SKM-1 (cell line): Measurements from ENCODE around the gene ZNF786.
"Not testable (repeated sequence)": the region's sequence is repeated elsewhere in the genome, so short reads cannot be mapped to it uniquely, and the experiment has no call there.

Experiments used
- DNase-seq: peaks from one replicate; lab custom pipeline; 2025; ENCODE audit not compliant: unreplicated experiment; lab: John Stamatoyannopoulos, UW

The ZNF786 gene

DNA sequence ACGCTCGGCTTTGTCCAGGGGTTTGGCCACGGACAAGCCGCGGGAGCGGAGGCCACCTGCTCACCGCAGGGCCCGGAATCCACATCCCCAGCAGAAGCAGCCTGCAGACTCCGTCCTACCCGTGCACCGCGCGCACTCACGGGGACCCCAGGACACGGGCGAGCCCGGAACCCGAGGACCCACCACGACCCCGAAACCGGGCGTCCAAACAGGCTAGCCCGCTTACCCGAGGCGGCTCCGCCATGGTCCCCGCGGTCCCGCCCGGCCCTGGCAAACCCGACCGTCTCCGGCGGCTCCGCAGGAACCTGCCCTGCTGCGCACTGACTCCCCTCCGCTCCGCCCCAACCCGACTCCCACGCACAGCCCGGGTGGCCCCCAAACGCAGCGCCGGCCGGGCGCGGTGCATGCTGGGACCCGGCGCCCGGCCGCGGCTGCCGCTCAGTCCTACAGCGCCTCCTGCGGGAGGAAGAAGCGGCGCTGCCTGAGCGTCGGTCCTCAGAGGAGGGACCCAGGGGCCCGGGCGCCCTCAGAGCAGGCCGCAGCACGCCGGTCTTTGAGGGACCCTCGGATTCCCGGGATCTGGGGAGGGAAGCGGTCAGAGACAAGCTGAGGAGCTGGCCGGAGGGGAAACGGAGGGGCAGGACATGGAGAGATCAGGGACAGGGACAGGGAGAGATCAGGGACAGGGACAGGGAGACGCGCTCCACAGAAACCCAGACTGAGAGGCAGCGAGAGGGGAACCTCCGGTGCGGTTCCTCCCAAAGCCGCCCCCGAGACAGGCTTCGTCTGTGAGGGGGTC, at the start of gene ZNF786:
Gene ZNF786 (minus strand): TSS at position 322 of the 799 bp plus-strand sequence. CDS start 78 bp downstream, at position 244.
- peak; percentile 37 for DNase-seq

DNA sequence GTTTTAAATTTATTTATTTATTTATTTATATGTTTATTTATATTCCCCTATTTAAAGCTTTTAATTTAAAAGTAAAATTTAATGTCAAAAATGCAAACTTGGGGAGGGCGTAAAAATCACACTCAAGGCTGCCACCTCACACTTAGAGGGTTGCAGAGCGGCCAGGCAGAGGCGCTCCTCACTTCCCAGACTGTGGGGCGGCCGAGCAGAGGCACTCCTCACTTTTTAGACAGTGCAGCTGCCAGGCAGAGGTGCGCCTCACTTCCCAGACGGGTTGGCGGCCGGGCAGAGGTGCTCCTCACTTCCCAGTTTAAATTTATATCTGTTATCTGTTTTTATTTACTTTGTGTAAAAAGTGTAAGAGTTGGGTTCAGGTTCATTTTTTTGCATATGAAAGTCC, 45.6 kb upstream of the ZNF786 start:
- DNase-seq, result no peak

- DNase-seq, result no peak
Measured at GRCh38 chr7:149133028-149133710, 42.7 kb upstream of the ZNF786 start.

GRCh38 chr7:149130572-149131198, 40.2 kb upstream of the ZNF786 start:
- DNase-seq, result no peak

GRCh38 chr7:149126662-149127266, 36.2 kb upstream of the ZNF786 start:
- DNase-seq, result no peak

- peak; percentile 34 for DNase-seq
Measured at GRCh38 chr7:149125863-149126661, 35.5 kb upstream of the ZNF786 start, which contains the start of gene ZNF425. Gene ZNF425 (minus strand): TSS chr7:149126324. CDS start chr7:149126213, 111 bp downstream.

- DNase-seq, result no peak
Measured at GRCh38 chr7:149125189-149125862, 34.8 kb upstream of the ZNF786 start.

DNA sequence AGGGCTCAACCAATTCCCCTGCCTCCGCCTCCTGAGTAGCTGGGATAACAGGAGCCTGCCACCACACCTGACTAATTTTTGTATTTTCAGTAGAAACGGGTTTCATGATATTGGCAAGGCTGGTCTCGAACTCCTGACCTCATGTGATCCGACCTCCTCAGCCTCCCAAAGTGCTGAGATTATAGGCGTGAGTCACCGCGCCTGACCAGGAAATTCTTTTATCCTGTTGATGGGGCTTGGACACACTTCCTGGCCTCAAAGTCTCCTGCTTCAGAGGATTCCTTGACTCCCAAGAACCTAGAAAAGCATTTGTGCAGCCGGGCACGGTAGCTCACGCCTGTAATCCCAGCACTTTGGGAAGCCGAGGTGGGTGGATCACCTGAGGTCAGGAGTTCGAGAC, 19.5 kb upstream of the ZNF786 start:
- DNase-seq, result no peak

GRCh38 chr7:149104749-149105148, 14.2 kb upstream of the ZNF786 start:
- no peak for DNase-seq

DNA sequence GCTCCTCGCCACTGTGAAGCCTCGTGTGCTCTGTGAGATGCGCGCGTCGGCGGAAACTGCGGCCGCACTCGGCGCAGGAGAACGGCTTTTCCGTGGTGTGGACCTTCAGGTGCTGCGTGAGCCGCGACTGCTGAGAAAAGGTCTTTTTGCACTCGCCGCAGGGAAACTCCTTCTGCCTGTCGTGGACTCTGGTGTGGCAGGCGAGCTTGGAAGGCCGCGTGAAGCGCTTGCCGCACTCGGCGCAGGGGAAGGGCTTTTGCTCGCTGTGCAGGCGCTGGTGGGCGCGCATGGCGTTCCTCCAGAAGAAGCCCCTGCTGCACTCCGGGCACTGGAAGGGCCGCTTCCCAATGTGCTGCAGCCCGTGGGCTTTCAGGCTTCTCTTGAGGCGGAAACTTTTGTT, 13.7 kb upstream of the ZNF786 start:
- DNase-seq, result no peak

GRCh38 chr7:149103424-149103823, 12.9 kb upstream of the ZNF786 start:
- no peak for DNase-seq

- DNase-seq, result no peak
Measured at GRCh38 chr7:149102666-149103065, 12.1 kb upstream of the ZNF786 start.

- DNase-seq, result no peak
Measured at GRCh38 chr7:149100821-149101220, 10.3 kb upstream of the ZNF786 start.

DNA sequence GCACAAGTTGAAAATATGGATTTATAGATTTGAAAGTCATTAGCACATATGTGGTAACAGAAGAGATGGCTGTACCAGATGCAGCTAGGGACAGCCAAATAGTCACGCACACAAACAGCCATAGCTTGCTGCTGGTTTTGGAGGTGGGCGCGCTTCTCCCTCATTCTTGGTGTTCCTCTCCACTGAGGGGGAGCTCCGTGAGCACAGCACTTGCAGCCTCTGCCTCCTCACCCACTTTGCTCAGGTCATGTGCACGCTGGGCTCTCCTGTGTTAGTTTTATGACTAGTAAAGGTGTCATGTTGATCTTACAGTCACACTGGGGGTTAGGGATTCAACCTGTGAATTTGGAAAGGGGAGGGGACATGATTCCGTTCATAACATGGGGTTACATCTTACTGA, 8.5 kb upstream of the ZNF786 start:
- no peak for DNase-seq

GRCh38 chr7:149097088-149097487, 6.6 kb upstream of the ZNF786 start:
- no peak for DNase-seq

DNA sequence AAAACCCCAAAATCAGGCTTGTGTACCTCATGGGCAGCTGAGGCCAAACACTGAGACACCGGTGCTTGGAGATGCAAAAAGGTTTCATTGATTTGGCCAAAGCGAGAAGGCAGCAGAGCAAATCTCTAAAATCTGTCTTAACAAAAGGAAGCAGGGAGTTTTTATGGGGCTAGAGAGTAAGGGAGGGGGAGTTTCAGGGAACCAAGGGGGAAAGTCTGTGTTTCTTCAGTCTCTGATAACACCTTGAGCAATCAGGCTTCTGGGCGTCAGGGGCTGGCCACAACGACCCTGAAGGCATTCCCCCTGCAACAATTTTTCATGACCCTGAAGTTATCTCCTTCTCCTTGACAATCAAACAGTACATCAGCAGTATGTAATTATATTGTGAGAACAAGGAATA, 2.7 kb upstream of the ZNF786 start:
- DNase-seq, result no peak

- not testable (repeated sequence) for DNase-seq
Measured at GRCh38 chr7:149092244-149092643, 1.7 kb upstream of the ZNF786 start.

DNA sequence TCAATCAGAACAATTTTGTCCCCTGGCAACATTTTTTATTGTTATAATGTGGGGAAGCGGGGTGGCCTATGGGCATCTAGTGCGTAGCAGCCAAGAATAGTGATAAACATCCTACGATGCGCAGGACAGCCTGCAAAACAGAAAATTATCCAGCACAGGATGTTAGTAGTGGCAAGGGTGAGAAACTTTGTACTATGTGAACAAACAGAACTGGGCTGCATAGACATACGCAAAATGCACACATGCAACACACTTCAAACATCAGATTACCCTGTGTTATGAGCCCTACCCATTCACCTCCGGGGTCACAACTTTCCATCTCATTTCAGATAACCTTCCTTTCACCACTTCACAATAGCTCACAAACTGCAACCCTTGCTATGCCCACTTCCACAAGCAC, 3.1 kb downstream of the ZNF786 start:
- no peak for DNase-seq

DNA sequence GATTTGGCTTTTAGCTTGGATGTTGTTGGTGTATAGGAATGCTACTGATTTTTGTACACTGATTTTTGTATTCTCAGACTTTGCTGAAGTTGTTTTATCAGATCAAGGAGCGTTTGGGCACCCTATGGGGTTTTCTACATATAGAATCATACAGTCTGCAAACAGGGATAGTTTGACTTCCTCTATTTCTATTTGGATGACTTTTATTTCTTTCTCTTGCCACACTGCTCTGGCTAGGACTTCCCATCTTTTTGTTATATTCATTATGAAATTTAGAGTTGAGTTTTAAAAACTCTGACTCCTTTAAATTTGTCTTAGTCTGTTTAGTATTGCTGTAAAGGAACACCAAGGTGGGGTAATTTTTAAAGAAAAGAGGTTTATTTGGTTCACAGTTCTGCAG, 4.7 kb downstream of the ZNF786 start:
- DNase-seq, result no peak

DNA sequence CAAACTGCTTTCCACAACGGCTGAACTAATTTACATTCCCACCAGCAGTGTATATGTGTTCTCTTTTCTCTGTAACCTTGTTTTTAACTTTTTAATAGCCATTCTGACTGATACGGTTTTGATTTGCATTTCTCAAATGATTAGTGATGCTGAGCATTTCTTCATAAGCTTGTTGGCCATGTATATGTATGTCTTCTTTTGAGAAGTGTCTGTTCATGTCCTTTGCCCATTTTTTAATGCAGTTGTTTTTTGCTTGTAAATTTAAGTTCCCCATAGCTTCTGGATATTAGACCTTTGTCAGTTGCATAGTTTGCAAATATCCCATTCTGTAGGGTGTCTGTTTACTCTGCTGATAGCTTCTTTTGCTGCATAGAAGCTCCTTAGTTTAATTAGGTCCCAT, 6.1 kb downstream of the ZNF786 start:
- DNase-seq, result no peak
